A549 treated with CpdA at 1 μM for 4 hours (cell line): ENCODE results near the gene KCNJ14. TPM values are rescaled to one million over a fixed set of nuclear protein-coding genes. Genes with fewer than 3 reads are reported as not detected.

Experiments used
- total RNA-seq: library from RNA; stranded (reverse); fragments of 200-300 nt; extraction: Qiagen RNA extraction; gene quantifications from 5 replicates; pipeline ENCODE4 v1.2.3, GENCODE V29; 2022; ENCODE audit warnings: low read depth

The KCNJ14 gene
- 1.4 to 2.0 TPM (median 1.6 TPM) in 5 replicates for total RNA-seq

DNA sequence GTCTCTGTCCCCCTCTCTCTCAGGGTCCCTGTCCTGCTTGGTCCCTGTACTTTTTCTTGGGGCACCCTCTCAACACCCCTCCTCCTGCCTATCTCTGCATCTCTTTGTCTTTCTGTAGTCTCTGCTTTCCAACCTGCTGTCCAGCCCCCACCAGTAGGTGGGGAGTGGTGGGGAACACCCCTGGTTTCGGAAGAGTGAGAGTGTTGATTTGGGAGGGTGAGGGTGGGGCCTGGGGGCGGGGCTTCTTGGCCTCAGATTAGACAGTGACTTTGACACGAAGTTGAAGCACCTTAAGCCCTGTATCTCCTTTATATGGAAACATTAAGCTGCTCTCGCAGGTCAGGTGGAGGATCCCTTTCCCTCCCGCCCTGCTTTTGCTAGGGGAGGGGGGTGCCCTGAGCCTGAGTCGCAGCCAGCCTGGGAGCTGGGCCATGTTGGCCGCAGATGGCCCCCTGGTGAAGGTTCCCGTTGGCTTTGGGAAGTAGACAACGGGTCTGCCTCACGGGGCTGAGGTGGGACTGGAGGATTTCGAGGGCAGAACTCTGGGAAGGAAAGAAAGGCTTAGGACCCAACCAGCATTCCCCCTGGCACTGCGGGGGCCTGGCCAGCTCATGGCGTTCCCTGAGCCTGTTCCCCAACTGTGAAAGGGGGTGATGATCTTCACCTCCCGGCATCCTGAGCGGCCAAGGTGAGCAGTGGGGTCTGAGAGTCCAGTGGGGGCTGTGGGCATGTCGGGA lies at the start of gene KCNJ14:
TSS of gene KCNJ14 (plus strand) at position 404 of the 737 bp plus-strand sequence. CDS start 6,151 bp downstream, outside the sequence.

DNA sequence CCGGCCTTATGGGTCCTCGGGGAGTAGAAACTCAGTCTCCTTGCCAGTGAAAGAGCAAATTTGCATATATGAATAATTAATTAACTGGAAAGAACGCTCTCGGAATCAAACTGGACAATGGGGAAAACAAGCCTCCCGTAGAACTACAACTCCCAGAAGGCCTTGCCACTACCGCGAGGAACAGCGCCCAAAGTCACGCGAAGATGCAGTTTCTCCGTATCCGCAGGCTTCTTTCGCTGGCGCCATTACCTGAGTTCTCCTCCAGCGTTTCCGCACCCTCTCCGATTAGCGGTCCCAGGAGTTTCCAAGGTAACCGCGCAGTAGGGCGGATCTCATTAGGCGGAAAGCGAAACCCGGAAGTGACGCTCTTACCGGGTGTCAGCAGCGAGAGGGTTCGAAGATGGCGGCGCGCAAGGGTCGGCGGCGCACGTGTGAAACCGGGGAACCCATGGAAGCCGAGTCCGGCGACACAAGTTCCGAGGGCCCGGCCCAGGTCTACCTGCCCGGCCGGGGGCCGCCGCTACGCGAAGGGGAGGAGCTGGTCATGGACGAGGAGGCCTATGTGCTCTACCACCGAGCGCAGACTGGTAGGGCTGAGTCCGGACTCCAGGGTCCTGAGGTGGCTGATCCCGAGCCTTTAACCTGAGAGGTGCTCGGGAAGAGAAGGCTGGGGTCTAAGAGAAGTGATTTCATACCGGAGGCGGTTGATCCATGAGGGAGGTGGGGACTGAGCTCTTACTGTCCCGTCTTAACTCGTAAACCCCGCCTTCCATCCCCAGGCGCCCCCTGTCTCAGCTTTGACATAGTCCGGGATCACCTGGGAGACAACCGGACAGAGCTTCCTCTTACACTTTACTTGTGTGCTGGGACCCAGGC lies 9.5 kb upstream of the KCNJ14 start, which contains the start of gene GRWD1:
TSS of gene GRWD1 (plus strand) at position 378 of the 876 bp plus-strand sequence. CDS start at position 401, 23 bp downstream.

GRCh38 chr19:48469289-48469881 lies 14.0 kb downstream of the KCNJ14 start, which contains the start of gene CYTH2:
TSS of gene CYTH2 (plus strand) at chr19:48469369. CDS start at chr19:48469508, 139 bp downstream.

GRCh38 chr19:48511800-48512503 lies 56.6 kb downstream of the KCNJ14 start, which contains the start of gene LMTK3:
TSS of gene LMTK3 (minus strand) at chr19:48511835. CDS start at chr19:48511576, 259 bp downstream.

Other genes starting within 250 kb of the KCNJ14 start
- 17.0 to 21.3 TPM (median 18.9 TPM) in 5 replicates for gene CARD8, start 199.7 kb upstream of the KCNJ14 start, total RNA-seq
- gene ZNF114, start 185.5 kb upstream of the KCNJ14 start, total RNA-seq = 4.3 to 6.8 TPM (median 5.3 TPM) in 5 replicates
- 462 to 509 TPM (median 474 TPM) in 5 replicates for gene EMP3, start 130.0 kb upstream of the KCNJ14 start, total RNA-seq
- 3.1 to 5.4 TPM (median 4.7 TPM) in 5 replicates for gene TMEM143, start 91.6 kb upstream of the KCNJ14 start, total RNA-seq
- gene SYNGR4, start 91.2 kb upstream of the KCNJ14 start, total RNA-seq = 2.2 to 4.0 TPM (median 3.3 TPM) in 5 replicates
- 379 to 446 TPM (median 415 TPM) in 5 replicates for gene KDELR1, start 64.0 kb upstream of the KCNJ14 start, total RNA-seq
- gene GRIN2D, start 61.9 kb upstream of the KCNJ14 start, total RNA-seq = 7.2 to 10.9 TPM (median 9.5 TPM) in 5 replicates
- 101 to 132 TPM (median 125 TPM) in 5 replicates for gene GRWD1, start 9.6 kb upstream of the KCNJ14 start, total RNA-seq
- 48.9 to 61.7 TPM (median 55.6 TPM) in 5 replicates for gene CYTH2, start 13.8 kb downstream of the KCNJ14 start, total RNA-seq
- gene LMTK3, start 56.3 kb downstream of the KCNJ14 start, total RNA-seq = 2.7 to 4.7 TPM (median 4.4 TPM) in 5 replicates
- 12.3 to 17.8 TPM (median 15.5 TPM) in 5 replicates for gene SULT2B1, start 96.6 kb downstream of the KCNJ14 start, total RNA-seq
- 0.07 TPM in 1 of 5 replicates, not detected in the others for gene SPACA4, start 151.2 kb downstream of the KCNJ14 start, total RNA-seq
- gene FAM83E, start 159.5 kb downstream of the KCNJ14 start, total RNA-seq = 0.13 to 0.66 TPM (median 0.17 TPM) in 4 of 5 replicates, not detected in the other
- gene RPL18, start 163.6 kb downstream of the KCNJ14 start, total RNA-seq = 3,161 to 3,592 TPM (median 3,413 TPM) in 5 replicates
- 10.2 to 19.0 TPM (median 17.9 TPM) in 5 replicates for gene SPHK2, start 163.9 kb downstream of the KCNJ14 start, total RNA-seq
- gene DBP, start 181.8 kb downstream of the KCNJ14 start, total RNA-seq = 1.4 to 3.5 TPM (median 2.5 TPM) in 5 replicates
- gene CA11, start 190.6 kb downstream of the KCNJ14 start, total RNA-seq = 8.7 to 12.3 TPM (median 9.7 TPM) in 5 replicates
- 0.10 to 0.25 TPM (median 0.20 TPM) in 4 of 5 replicates, not detected in the other for gene NTN5, start 217.4 kb downstream of the KCNJ14 start, total RNA-seq
- not detected in 5 replicates for gene FUT2, start 240.4 kb downstream of the KCNJ14 start, total RNA-seq